BLaER1 (cell line): ENCODE measurements around the gene ROPN1.

Experiments used
- H3K27ac ChIP-seq: shearing (Covaris generic); formaldehyde crosslinking; 2 replicates; pipeline ENCODE4 v1.8.1; 2022
- H3K27me3 ChIP-seq: shearing (Covaris generic); formaldehyde crosslinking; 2 replicates; pipeline ENCODE4 v1.8.1; 2022
- H3K36me3 ChIP-seq: shearing (Covaris generic); formaldehyde crosslinking; 2 replicates; pipeline ENCODE4 v1.8.1; 2022
- H3K4me1 ChIP-seq: shearing (Covaris generic); formaldehyde crosslinking; 2 replicates; pipeline ENCODE4 v1.8.1; 2022
- H3K4me2 ChIP-seq: shearing (Covaris generic); formaldehyde crosslinking; 2 replicates; pipeline ENCODE4 v1.8.1; 2022
- H3K4me3 ChIP-seq: shearing (Covaris generic); formaldehyde crosslinking; 2 replicates; pipeline ENCODE4 v1.8.1; 2022
- H3K9ac ChIP-seq: shearing (Covaris generic); formaldehyde crosslinking; 2 replicates; pipeline ENCODE4 v1.8.1; 2022
- H3K9me3 ChIP-seq: shearing (Covaris generic); formaldehyde crosslinking; 2 replicates; pipeline ENCODE4 v1.8.1; 2022
- H4K20me1 ChIP-seq: shearing (Covaris generic); formaldehyde crosslinking; 2 replicates; pipeline ENCODE4 v1.8.1; 2022
- Cebpa-rat ChIP-seq: shearing (Covaris generic); IDR thresholded peaks from 2 replicates; pipeline ENCODE4 v1.8.1; 2022

ROPN1 gene

DNA sequence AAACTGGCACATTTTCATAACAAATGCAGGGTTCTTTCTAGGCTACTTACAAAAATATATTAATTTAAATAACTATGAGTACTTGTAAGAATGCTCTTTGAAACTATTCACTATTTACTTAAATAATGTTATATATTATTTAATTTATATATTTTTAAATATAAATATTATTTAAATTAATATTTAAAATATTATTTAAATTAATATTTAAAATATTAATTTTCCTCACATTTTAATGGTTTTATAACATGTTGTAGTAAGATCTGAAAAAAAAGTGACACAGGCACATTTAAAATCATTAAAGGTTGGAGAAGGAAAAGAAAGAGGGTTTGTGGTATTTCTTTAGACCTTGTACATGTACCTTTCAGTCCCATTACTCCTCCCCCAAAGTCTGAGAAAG, 65.5 kb downstream of the ROPN1 start:
- H3K9ac ChIP-seq = no peak overlapping the region
- H3K36me3 ChIP-seq = peaks cover 83% of the 10 kb centered on the region
- no peak overlapping the region for H3K27ac ChIP-seq
- peaks cover 31% of the 10 kb centered on the region for H3K9me3 ChIP-seq
- no peaks in the 10 kb centered on the region for H4K20me1 ChIP-seq
- TF ChIP-seq Cebpa-rat = no peak
- H3K4me2 ChIP-seq = no peak overlapping the region
- no peaks in the 10 kb centered on the region for H3K4me1 ChIP-seq
- no peak overlapping the region for H3K4me3 ChIP-seq
- no peaks in the 10 kb centered on the region for H3K27me3 ChIP-seq

DNA sequence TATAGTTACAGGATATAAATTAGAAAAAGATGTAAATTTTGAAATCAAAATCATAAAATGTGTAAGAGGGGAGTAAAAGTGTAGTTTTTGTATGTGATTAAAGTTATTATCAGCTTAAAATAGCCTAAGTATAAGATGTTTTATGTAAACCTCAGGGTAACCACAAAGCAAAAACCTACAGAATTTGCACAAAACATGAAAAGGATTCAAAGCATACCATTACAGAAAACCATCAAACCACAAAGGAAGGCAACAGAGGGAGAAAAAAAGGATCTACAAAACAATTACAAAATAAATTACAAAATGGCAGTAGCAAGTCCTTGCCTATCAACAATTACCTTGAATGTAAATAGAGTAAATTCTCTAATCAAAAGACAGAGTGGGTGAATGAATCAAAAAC, 71.1 kb downstream of the ROPN1 start:
- H3K27ac ChIP-seq = no peak overlapping the region
- no peaks in the 10 kb centered on the region for H4K20me1 ChIP-seq
- H3K9me3 ChIP-seq = peaks cover 62% of the 10 kb centered on the region
- H3K4me1 ChIP-seq = peaks cover 13% of the 10 kb centered on the region
- no peak overlapping the region for H3K9ac ChIP-seq
- H3K4me2 ChIP-seq = no peak overlapping the region
- no peak overlapping the region for H3K4me3 ChIP-seq
- H3K27me3 ChIP-seq = no peaks in the 10 kb centered on the region
- no peak for TF ChIP-seq Cebpa-rat
- peaks cover 78% of the 10 kb centered on the region for H3K36me3 ChIP-seq

DNA sequence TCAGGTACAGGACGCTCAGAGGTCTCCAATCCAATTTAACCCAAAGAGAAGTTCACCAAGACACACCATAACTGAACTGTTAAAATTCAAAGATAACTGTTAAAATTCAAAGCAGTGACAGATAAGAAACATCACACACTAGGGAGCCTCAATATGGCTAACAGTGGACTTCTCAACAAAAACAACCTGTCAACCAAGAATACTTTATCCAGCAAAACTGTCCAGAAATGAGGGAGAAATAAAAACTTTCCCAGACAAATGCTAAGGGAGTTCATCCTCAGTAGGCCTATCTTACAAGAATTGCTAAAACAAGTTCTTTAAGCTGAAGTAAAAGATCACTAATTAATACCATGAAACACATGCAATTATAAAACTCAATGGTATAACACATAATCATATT, 71.5 kb downstream of the ROPN1 start:
- Histone ChIP-seq H3K4me1 (peaks cover 17% of the 10 kb centered on the region), H3K9me3 (peaks cover 58% of the 10 kb centered on the region), H3K4me3 (no peak overlapping the region), H3K27ac (no peak overlapping the region), H3K36me3 (peaks cover 74% of the 10 kb centered on the region), H3K27me3 (no peaks in the 10 kb centered on the region), H3K9ac (no peak overlapping the region), H4K20me1 (no peaks in the 10 kb centered on the region), H3K4me2 (no peak overlapping the region)
- no peak for TF ChIP-seq Cebpa-rat

DNA sequence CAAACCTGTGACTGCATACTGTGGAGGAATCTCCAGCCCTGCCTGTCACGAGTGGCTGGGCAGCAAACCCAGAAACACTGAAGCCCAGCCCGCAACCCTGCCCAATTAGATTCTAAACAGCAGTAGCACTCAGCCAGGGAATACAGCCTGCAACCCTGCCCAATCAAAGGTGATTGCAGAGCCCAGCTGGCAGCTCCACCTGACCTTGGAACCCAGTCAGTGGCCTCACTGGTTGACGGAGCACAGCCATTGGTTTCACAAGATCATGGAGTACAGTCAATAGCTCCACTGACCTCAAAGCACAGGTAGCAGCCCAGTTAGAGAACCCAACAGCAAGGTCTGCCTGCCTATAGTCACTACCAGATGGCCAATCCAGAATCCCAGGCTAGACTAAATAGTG, 72.6 kb downstream of the ROPN1 start:
- Histone ChIP-seq H3K4me3 (no peak overlapping the region), H4K20me1 (no peaks in the 10 kb centered on the region), H3K4me1 (peaks cover 26% of the 10 kb centered on the region), H3K9ac (no peak overlapping the region), H3K36me3 (peaks cover 64% of the 10 kb centered on the region), H3K27me3 (no peaks in the 10 kb centered on the region), H3K4me2 (no peak overlapping the region), H3K27ac (no peak overlapping the region), H3K9me3 (peaks cover 52% of the 10 kb centered on the region)
- TF ChIP-seq Cebpa-rat = no peak
